Measurements from ENCODE around the gene P2RX7.

The P2RX7 gene

GRCh38 chr12:121229826-121230537 lies 97.3 kb downstream of the P2RX7 start:
- TF ChIP-seq TEAD4 (IDR thresholded peaks at IDR 0.05) (0 out of 2 replicates have a peak, but pooled peaks have one; percentile 21), RAD21 (IDR thresholded peaks at IDR 0.05; ENCODE audit: low read depth) (peak; percentile 81)

- no peak for TF ChIP-seq EGR1 (IDR thresholded peaks at IDR 0.05)
These were observed 97.8 kb downstream of the P2RX7 start for GRCh38 chr12:121230538-121230907.

- no peak for TF ChIP-seq REST (IDR thresholded peaks at IDR 0.05; ENCODE audit: low read depth)
- no peak for TF ChIP-seq NFIC (IDR thresholded peaks at IDR 0.05)
- TF ChIP-seq EGR1 (IDR thresholded peaks at IDR 0.05): no peak
- TF ChIP-seq TCF12 (IDR thresholded peaks at IDR 0.05; ENCODE audit: low read depth): no peak
- TF ChIP-seq ZBTB7A (IDR thresholded peaks at IDR 0.05; ENCODE audit: low read depth): no peak
- TF ChIP-seq MAX (IDR thresholded peaks at IDR 0.05): no peak
- no peak for TF ChIP-seq CREB1 (IDR thresholded peaks at IDR 0.05; ENCODE audit: low read depth)
These were observed 99.5 kb downstream of the P2RX7 start for GRCh38 chr12:121232163-121232562.

- TF ChIP-seq RAD21 (IDR thresholded peaks at IDR 0.05; ENCODE audit: low read depth): no peak
- no peak for TF ChIP-seq EGR1 (IDR thresholded peaks at IDR 0.05)
- no peak for TF ChIP-seq YY1 (IDR thresholded peaks at IDR 0.05; ENCODE audit: low read depth)
- no peak for TF ChIP-seq TEAD4 (IDR thresholded peaks at IDR 0.05)
- TF ChIP-seq TCF12 (IDR thresholded peaks at IDR 0.05; ENCODE audit: low read depth): no peak
- no peak for TF ChIP-seq EP300 (IDR thresholded peaks at IDR 0.05; ENCODE audit: borderline replicate concordance)
- no peak for TF ChIP-seq CEBPB (IDR thresholded peaks at IDR 0.05)
- no peak for TF ChIP-seq CREB1 (IDR thresholded peaks at IDR 0.05; ENCODE audit: low read depth)
- no peak for TF ChIP-seq NFIC (IDR thresholded peaks at IDR 0.05)
- TF ChIP-seq FOXM1 (IDR thresholded peaks at IDR 0.05; ENCODE audit: borderline replicate concordance, low read depth): no peak
- no peak for TF ChIP-seq MAX (IDR thresholded peaks at IDR 0.05)
These were observed 100.4 kb downstream of the P2RX7 start for GRCh38 chr12:121232977-121233627.

GRCh38 chr12:121233628-121234020 lies 100.9 kb downstream of the P2RX7 start:
- TF ChIP-seq MAX (IDR thresholded peaks at IDR 0.05): no peak
- TF ChIP-seq TCF12 (IDR thresholded peaks at IDR 0.05; ENCODE audit: low read depth): no peak
- TF ChIP-seq CREB1 (IDR thresholded peaks at IDR 0.05; ENCODE audit: low read depth): no peak
- TF ChIP-seq EGR1 (IDR thresholded peaks at IDR 0.05): no peak
- TF ChIP-seq TAF1 (IDR thresholded peaks at IDR 0.05; ENCODE audit: low read depth): no peak
- TF ChIP-seq USF1 (IDR thresholded peaks at IDR 0.05): no peak
- TF ChIP-seq NFIC (IDR thresholded peaks at IDR 0.05): no peak
- TF ChIP-seq RAD21 (IDR thresholded peaks at IDR 0.05; ENCODE audit: low read depth): no peak
- TF ChIP-seq ZBTB7A (IDR thresholded peaks at IDR 0.05; ENCODE audit: low read depth): no peak
- TF ChIP-seq FOXM1 (IDR thresholded peaks at IDR 0.05; ENCODE audit: borderline replicate concordance, low read depth): no peak
- TF ChIP-seq EP300 (IDR thresholded peaks at IDR 0.05; ENCODE audit: borderline replicate concordance): no peak

GRCh38 chr12:121236776-121237175 lies 104.1 kb downstream of the P2RX7 start:
- no peak for TF ChIP-seq CEBPB (IDR thresholded peaks at IDR 0.05)
- TF ChIP-seq MAX (IDR thresholded peaks at IDR 0.05): no peak
- no peak for TF ChIP-seq RAD21 (IDR thresholded peaks at IDR 0.05; ENCODE audit: low read depth)
- TF ChIP-seq EP300 (IDR thresholded peaks at IDR 0.05; ENCODE audit: borderline replicate concordance): no peak
- no peak for TF ChIP-seq EGR1 (IDR thresholded peaks at IDR 0.05)
- TF ChIP-seq REST (IDR thresholded peaks at IDR 0.05; ENCODE audit: low read depth): no peak
- no peak for TF ChIP-seq TCF12 (IDR thresholded peaks at IDR 0.05; ENCODE audit: low read depth)
